Panc1 (cell line): ENCODE results near the gene GTF3C5. TPM values are rescaled to one million over a fixed set of nuclear protein-coding genes. Genes with fewer than 3 reads are reported as not detected.

Experiments used
- ATAC-seq: fragments of 200-7000 bp; cut with Tn5 transposase; 2 replicates; pipeline ENCODE4 v1.9.1; 2020; ENCODE audit warnings: mild to moderate bottlenecking, moderate library complexity
- BruUV-seq: library from RNA; stranded (reverse); fragments of 400-500 nt; replicated peaks from 2 replicates; lab custom pipeline; 2021; lab: Mats Ljungman, UMichigan
- CTCF ChIA-PET: fragments of 300-600 bp; sonication (Branson Sonifier 250); formaldehyde crosslinking; loops from one replicate; lab custom pipeline; 2022; ENCODE audit warnings: antibody characterized with exemption; lab: Charles Lee
- POLR2A ChIA-PET: fragments of 300-600 bp; sonication (Branson Sonifier 250); formaldehyde crosslinking; loops from one replicate; lab custom pipeline; 2022; ENCODE audit warnings: antibody characterized with exemption; lab: Charles Lee
- DNase-seq: peaks from one replicate; pipeline ENCODE4 v3.0.0-alpha.2; 2010; ENCODE audit warnings: low read depth, low spot score
- H3K27ac ChIP-seq: 2 replicates; pipeline ENCODE4 v1.5.1; 2011; ENCODE audit warnings: mild to moderate bottlenecking, low read length, inconsistent platforms
- H3K27me3 ChIP-seq: fragments of 200-500 bp; sonication (Bioruptor generic); 2 replicates; pipeline ENCODE4 v1.6.0; 2014; ENCODE audit warnings: low read length, inconsistent platforms; ENCODE audit not compliant: control insufficient read depth, insufficient read depth
- H3K36me3 ChIP-seq: fragments of 200-500 bp; sonication (Bioruptor generic); 2 replicates; pipeline ENCODE4 v1.5.1; 2014; ENCODE audit warnings: inconsistent platforms, mild to moderate bottlenecking, low read length, moderate library complexity; ENCODE audit not compliant: control insufficient read depth, insufficient read depth
- H3K4me1 ChIP-seq: 2 replicates; pipeline ENCODE4 v1.5.1; 2011; ENCODE audit warnings: inconsistent platforms, mild to moderate bottlenecking, low read length, moderate library complexity; ENCODE audit not compliant: control insufficient read depth, insufficient read depth
- H3K4me3 ChIP-seq, 2 experiments: 2 replicates each; pipeline ENCODE4 v1.5.1; 2011 to 2012; ENCODE audit warnings: low read depth in 2 of 2, low read length in 2 of 2, mild to moderate bottlenecking in 2 of 2, inconsistent platforms in 1 of 2, moderate library complexity in 1 of 2
- H3K9me3 ChIP-seq: fragments of 200-500 bp; sonication (Bioruptor generic); 2 replicates; pipeline ENCODE4 v1.5.1; 2014; ENCODE audit warnings: low read depth, mild to moderate bottlenecking, inconsistent platforms, low read length, moderate library complexity; ENCODE audit not compliant: control insufficient read depth, insufficient read depth
- POLR2AphosphoS5 ChIP-seq: IDR thresholded peaks from 2 replicates; pipeline ENCODE4 v1.6.1; 2012; ENCODE audit warnings: mild to moderate bottlenecking, low read depth, low read length, moderate library complexity
- SIN3A ChIP-seq: IDR thresholded peaks from 2 replicates; pipeline ENCODE4 v1.6.1; 2012; ENCODE audit warnings: low read depth, mild to moderate bottlenecking, low read length, moderate library complexity, borderline replicate concordance; ENCODE audit not compliant: insufficient read depth
- TCF7L2 ChIP-seq: IDR thresholded peaks from 2 replicates; pipeline ENCODE4 v1.6.1; 2011; ENCODE audit warnings: mild to moderate bottlenecking, low read depth, low read length, inconsistent platforms
- in situ Hi-C: cut with HindIII; loops from 2 replicates; pipeline ENCODE4 v1.10.0; 2016; ENCODE audit warnings: low sequenced_read_pairs, low pct_unique_long_range_greater_than_20kb
- intact Hi-C: fragments of 100-400 bp; cut with micrococcal nuclease; formaldehyde crosslinking; loops from one replicate; pipeline ENCODE4 v1.10.0; 2022; ENCODE audit not compliant: unreplicated experiment
- total RNA-seq: library from RNA; stranded (reverse); gene quantifications from one replicate; pipeline ENCODE4 v1.2.1, GENCODE V29; 2021; ENCODE audit not compliant: unreplicated experiment
- TF ChIP-seq, protein P1 (sequence below), 2 experiments: IDR thresholded peaks; 2 replicates each; pipeline ENCODE4 v1.6.1; 2011 to 2012; ENCODE audit warnings: low read depth in 2 of 2, control low read depth in 1 of 2, low read length in 1 of 2, mild to moderate bottlenecking in 1 of 2, moderate library complexity in 1 of 2; ENCODE audit not compliant: insufficient read depth in 1 of 2
- TF ChIP-seq, protein P2 (sequence below): fragments of 450-650 bp; IDR thresholded peaks from 2 replicates; pipeline ENCODE4 v1.5.1; 2017; ENCODE audit warnings: mild to moderate bottlenecking

GTF3C5 gene
- total RNA-seq, 1 experiment from 2014 or later: 47.7 TPM

DNA sequence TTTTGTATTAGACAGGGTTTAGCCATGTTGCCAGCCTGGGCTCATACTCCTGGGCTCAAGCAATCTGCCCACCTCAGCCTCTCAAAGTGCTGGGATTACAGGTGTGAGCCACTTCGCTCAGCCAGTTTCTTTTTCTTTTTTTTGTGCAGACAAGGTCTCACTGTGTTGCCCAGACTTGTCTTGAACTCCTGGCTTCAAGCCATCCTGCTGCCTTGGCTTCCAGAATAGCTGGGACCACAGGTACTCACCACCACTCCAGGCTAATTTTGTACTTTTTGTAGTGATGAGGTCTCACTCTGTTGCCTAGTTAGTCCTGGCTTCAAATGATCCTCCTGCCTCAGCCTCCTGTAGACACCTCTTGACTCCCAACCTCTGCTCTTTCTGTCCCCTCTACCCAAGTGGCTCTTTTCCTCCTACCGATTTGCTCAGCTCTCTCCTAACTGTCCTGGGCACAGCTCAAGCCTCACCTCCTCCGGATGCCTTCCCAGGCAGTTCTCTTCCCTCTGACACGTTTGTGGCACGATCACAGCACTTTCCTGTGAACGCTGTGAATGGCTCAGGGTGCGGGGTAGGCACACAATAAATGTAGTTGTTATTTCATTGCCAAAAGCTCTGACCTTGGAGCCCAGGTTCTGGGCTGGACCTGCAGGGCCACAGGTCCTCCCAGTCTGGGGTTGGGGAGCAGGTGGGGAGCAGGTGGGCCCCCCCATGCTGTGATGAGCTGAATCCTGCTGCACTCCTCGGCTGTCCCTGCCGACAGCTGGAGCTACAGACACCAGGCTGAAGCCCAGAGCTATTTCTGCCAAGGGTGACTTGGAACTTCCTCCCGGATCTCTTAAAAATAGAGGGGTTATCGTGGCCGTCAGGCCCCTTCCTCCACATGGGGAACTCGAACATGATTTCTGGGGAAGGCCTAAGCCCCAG lies 28.4 kb upstream of the GTF3C5 start:
- no peak for DNase-seq
- in situ Hi-C loops (no loop called here), intact Hi-C loops (no loop called here)
- no peak overlapping the region for H3K4me3 ChIP-seq
- H3K36me3 ChIP-seq: no peaks in the 10 kb centered on the region
- H3K27me3 ChIP-seq: no peaks in the 10 kb centered on the region
- H3K9me3 ChIP-seq: no peaks in the 10 kb centered on the region
- TF ChIP-seq SIN3A (no peak), POLR2AphosphoS5 (no peak), TCF7L2 (no peak)
- TF ChIP-seq, protein P1, sequence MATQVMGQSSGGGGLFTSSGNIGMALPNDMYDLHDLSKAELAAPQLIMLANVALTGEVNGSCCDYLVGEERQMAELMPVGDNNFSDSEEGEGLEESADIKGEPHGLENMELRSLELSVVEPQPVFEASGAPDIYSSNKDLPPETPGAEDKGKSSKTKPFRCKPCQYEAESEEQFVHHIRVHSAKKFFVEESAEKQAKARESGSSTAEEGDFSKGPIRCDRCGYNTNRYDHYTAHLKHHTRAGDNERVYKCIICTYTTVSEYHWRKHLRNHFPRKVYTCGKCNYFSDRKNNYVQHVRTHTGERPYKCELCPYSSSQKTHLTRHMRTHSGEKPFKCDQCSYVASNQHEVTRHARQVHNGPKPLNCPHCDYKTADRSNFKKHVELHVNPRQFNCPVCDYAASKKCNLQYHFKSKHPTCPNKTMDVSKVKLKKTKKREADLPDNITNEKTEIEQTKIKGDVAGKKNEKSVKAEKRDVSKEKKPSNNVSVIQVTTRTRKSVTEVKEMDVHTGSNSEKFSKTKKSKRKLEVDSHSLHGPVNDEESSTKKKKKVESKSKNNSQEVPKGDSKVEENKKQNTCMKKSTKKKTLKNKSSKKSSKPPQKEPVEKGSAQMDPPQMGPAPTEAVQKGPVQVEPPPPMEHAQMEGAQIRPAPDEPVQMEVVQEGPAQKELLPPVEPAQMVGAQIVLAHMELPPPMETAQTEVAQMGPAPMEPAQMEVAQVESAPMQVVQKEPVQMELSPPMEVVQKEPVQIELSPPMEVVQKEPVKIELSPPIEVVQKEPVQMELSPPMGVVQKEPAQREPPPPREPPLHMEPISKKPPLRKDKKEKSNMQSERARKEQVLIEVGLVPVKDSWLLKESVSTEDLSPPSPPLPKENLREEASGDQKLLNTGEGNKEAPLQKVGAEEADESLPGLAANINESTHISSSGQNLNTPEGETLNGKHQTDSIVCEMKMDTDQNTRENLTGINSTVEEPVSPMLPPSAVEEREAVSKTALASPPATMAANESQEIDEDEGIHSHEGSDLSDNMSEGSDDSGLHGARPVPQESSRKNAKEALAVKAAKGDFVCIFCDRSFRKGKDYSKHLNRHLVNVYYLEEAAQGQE (IDR thresholded peaks at IDR 0.05; ENCODE audit: insufficient read depth in 1 of 2, low read depth in 2 of 2, low read length in 1 of 2): no peak
- TF ChIP-seq, protein P2, sequence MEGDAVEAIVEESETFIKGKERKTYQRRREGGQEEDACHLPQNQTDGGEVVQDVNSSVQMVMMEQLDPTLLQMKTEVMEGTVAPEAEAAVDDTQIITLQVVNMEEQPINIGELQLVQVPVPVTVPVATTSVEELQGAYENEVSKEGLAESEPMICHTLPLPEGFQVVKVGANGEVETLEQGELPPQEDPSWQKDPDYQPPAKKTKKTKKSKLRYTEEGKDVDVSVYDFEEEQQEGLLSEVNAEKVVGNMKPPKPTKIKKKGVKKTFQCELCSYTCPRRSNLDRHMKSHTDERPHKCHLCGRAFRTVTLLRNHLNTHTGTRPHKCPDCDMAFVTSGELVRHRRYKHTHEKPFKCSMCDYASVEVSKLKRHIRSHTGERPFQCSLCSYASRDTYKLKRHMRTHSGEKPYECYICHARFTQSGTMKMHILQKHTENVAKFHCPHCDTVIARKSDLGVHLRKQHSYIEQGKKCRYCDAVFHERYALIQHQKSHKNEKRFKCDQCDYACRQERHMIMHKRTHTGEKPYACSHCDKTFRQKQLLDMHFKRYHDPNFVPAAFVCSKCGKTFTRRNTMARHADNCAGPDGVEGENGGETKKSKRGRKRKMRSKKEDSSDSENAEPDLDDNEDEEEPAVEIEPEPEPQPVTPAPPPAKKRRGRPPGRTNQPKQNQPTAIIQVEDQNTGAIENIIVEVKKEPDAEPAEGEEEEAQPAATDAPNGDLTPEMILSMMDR: no peak
- POLR2A ChIA-PET: no interaction called here
- H3K4me1 ChIP-seq: no peaks in the 10 kb centered on the region
- CTCF ChIA-PET: interaction anchor here (0.6 to 0.8 kb wide), 2 partner anchors 19 to 25 kb away, joined by 4 to 8 read pairs; no protein-coding TSS in a partner anchor
- no peak overlapping the region for H3K27ac ChIP-seq
- no peak for ATAC-seq
- no TSS peak for BruUV-seq

DNA sequence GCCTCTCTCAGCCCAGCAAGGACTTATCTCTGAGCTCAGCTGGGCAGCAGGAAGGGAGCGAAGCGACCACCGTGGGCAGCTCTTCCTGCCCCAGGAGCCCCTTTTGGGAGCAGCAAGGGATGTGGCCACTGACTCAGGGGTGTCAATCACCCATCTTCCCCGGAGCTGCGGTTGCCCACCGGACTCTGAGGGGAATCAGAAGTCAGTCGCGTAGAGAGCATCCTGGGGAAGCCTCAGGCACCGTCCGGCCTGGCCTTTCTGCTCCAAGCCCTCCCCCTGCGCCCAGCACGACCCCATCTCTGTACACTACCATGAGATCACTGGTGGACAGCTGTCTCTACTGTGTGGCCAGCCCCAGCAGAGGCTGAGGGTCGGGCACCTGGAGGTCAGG lies 27.7 kb upstream of the GTF3C5 start:
- H3K27me3 ChIP-seq: no peaks in the 10 kb centered on the region
- H3K27ac ChIP-seq: no peak overlapping the region
- POLR2A ChIA-PET: no interaction called here
- in situ Hi-C loops: no loop called here
- CTCF ChIA-PET: interaction anchor here (0.6 kb wide), 1 partner anchor 18 kb away, joined by 8 read pairs; no protein-coding TSS in a partner anchor
- intact Hi-C loops: no loop called here
- no peaks in the 10 kb centered on the region for H3K36me3 ChIP-seq
- no TSS peak for BruUV-seq
- H3K4me1 ChIP-seq: no peaks in the 10 kb centered on the region
- DNase-seq (no peak), ATAC-seq (no peak)
- H3K9me3 ChIP-seq: no peaks in the 10 kb centered on the region
- TF ChIP-seq SIN3A (no peak), TCF7L2 (no peak), POLR2AphosphoS5 (no peak)
- TF ChIP-seq, protein P2: no peak
- TF ChIP-seq, protein P1 (IDR thresholded peaks at IDR 0.05; ENCODE audit: insufficient read depth in 1 of 2, low read depth in 2 of 2, low read length in 1 of 2): no peak
- H3K4me3 ChIP-seq: no peak overlapping the region
